ENCODE results near the gene FAM200A.

Gene FAM200A

DNA sequence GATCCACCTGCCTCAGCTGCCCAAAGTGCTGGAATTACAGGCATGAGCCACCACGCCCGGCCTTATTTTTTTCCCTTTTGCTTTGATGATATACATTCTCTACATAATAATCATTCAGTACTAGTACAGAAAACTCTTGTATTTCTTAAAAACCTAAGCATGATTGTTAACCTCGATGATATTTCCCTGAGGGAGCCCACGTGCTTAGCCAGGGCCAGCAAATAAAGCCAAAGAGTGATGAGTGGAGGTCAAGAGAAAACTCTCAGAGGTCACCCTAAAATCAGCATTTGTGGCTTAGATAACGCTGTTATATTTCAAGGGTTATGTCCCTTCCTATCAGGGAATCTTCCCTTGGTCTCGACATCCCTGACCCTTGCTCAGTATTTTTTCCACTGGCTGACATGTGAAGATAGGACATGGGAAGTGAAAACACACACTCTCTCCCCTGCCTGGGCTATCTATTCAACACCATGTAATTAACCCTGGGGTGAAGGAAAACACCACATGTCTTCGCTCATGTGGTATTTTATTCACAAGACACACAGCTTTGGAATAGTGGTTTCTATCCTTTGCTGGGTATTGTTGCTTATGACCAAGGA lies 12.6 kb downstream of the FAM200A start:
- Histone ChIP-seq H3K27me3 (ENCODE audit: insufficient read depth, low read length, poor library complexity) (no peaks in the 10 kb centered on the region), H3K4me2 (ENCODE audit: insufficient read depth, low read length) (no peak overlapping the region), H3K9ac (ENCODE audit: low read depth, low read length) (no peak overlapping the region), H3K4me3 (ENCODE audit: low read depth in 1 of 2, low read length in 2 of 2) (no peak overlapping the region), H4K20me1 (ENCODE audit: insufficient read depth, low read length) (no peaks in the 10 kb centered on the region), H3K79me2 (ENCODE audit: insufficient read depth, low read length) (no peaks in the 10 kb centered on the region), H3K9me3 (ENCODE audit: insufficient read depth, low read length, severe bottlenecking) (peaks cover 6% of the 10 kb centered on the region), H3K4me1 (ENCODE audit: insufficient read depth, low read length) (no peaks in the 10 kb centered on the region), H2AFZ (ENCODE audit: low read depth, low read length) (no peak overlapping the region), H3K36me3 (ENCODE audit: insufficient read depth, low read length) (no peaks in the 10 kb centered on the region), H3K27ac (ENCODE audit: low read length) (no peak overlapping the region)
- DNase-seq (no peak), ATAC-seq (ENCODE audit: insufficient read depth, low read depth) (no peak)
- TF ChIP-seq, protein P1, sequence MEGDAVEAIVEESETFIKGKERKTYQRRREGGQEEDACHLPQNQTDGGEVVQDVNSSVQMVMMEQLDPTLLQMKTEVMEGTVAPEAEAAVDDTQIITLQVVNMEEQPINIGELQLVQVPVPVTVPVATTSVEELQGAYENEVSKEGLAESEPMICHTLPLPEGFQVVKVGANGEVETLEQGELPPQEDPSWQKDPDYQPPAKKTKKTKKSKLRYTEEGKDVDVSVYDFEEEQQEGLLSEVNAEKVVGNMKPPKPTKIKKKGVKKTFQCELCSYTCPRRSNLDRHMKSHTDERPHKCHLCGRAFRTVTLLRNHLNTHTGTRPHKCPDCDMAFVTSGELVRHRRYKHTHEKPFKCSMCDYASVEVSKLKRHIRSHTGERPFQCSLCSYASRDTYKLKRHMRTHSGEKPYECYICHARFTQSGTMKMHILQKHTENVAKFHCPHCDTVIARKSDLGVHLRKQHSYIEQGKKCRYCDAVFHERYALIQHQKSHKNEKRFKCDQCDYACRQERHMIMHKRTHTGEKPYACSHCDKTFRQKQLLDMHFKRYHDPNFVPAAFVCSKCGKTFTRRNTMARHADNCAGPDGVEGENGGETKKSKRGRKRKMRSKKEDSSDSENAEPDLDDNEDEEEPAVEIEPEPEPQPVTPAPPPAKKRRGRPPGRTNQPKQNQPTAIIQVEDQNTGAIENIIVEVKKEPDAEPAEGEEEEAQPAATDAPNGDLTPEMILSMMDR (IDR thresholded peaks at IDR 0.05; ENCODE audit: borderline replicate concordance, extremely low read depth, low read length, poor library complexity, severe bottlenecking): no peak
- no peak for TF ChIP-seq EZH2 (IDR thresholded peaks at IDR 0.05; ENCODE audit: borderline replicate concordance, low read depth, low read length, severe bottlenecking)

DNA sequence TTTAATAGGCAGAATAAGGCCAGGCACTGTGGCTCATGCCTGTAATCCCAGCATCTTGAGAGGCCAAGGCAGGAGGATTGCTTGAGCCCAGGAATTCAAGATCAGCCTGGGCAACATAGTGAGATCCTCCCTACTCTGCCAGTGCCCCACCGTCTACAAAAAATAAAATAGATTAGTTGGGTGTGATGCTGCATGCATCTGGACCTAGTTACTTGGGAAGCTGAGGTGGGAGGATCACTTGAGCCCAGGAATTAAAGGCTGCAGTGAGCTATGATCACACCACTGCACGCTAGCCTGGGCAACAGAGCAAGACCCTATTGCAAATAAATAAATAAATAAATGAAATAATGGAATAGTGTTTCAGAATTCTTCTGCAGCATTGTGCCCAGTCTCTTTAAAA lies 16.2 kb downstream of the FAM200A start:
- no peak for ATAC-seq (ENCODE audit: insufficient read depth, low read depth)
- Histone ChIP-seq H3K79me2 (ENCODE audit: insufficient read depth, low read length) (no peaks in the 10 kb centered on the region), H3K4me1 (ENCODE audit: insufficient read depth, low read length) (no peaks in the 10 kb centered on the region), H3K9me3 (ENCODE audit: insufficient read depth, low read length, severe bottlenecking) (peaks cover 18% of the 10 kb centered on the region), H3K9ac (ENCODE audit: low read depth, low read length) (no peak overlapping the region), H4K20me1 (ENCODE audit: insufficient read depth, low read length) (no peaks in the 10 kb centered on the region), H3K4me2 (ENCODE audit: insufficient read depth, low read length) (no peak overlapping the region), H3K27ac (ENCODE audit: low read length) (no peak overlapping the region), H2AFZ (ENCODE audit: low read depth, low read length) (no peak overlapping the region), H3K36me3 (ENCODE audit: insufficient read depth, low read length) (peaks cover 31% of the 10 kb centered on the region), H3K27me3 (ENCODE audit: insufficient read depth, low read length, poor library complexity) (no peaks in the 10 kb centered on the region), H3K4me3 (ENCODE audit: low read depth in 1 of 2, low read length in 2 of 2) (no peak overlapping the region)
- DNase-seq: no peak
- TF ChIP-seq, protein P1 (IDR thresholded peaks at IDR 0.05; ENCODE audit: borderline replicate concordance, extremely low read depth, low read length, poor library complexity, severe bottlenecking): no peak
- no peak for TF ChIP-seq EZH2 (IDR thresholded peaks at IDR 0.05; ENCODE audit: borderline replicate concordance, low read depth, low read length, severe bottlenecking)

DNA sequence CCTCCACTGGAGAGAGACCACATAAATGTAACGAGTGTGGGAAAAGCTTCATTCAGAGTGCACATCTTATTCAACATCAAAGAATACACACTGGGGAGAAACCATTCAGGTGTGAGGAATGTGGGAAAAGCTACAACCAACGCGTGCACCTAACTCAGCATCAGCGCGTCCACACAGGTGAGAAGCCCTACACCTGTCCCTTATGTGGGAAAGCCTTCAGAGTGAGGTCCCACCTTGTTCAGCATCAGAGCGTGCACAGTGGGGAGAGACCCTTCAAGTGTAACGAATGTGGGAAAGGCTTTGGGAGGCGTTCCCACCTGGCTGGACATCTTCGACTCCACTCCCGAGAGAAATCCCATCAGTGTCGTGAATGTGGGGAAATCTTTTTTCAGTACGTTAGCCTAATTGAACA lies 20.6 kb downstream of the FAM200A start:
- no peak for DNase-seq
- no peak overlapping the region for H3K4me3 ChIP-seq (ENCODE audit: low read depth in 1 of 2, low read length in 2 of 2)

More for the DNA sequence above, 20.6 kb downstream of the FAM200A start:
- no peaks in the 10 kb centered on the region for H4K20me1 ChIP-seq (ENCODE audit: insufficient read depth, low read length)
- no peaks in the 10 kb centered on the region for H3K27me3 ChIP-seq (ENCODE audit: insufficient read depth, low read length, poor library complexity)
- no peaks in the 10 kb centered on the region for H3K4me1 ChIP-seq (ENCODE audit: insufficient read depth, low read length)
- TF ChIP-seq, protein P1 (IDR thresholded peaks at IDR 0.05; ENCODE audit: borderline replicate concordance, extremely low read depth, low read length, poor library complexity, severe bottlenecking): no peak
- no peak for TF ChIP-seq EZH2 (IDR thresholded peaks at IDR 0.05; ENCODE audit: borderline replicate concordance, low read depth, low read length, severe bottlenecking)
- no peak overlapping the region for H3K27ac ChIP-seq (ENCODE audit: low read length)
- H3K9ac ChIP-seq (ENCODE audit: low read depth, low read length): no peak overlapping the region
- peaks cover 70% of the 10 kb centered on the region for H3K36me3 ChIP-seq (ENCODE audit: insufficient read depth, low read length)
- H3K4me2 ChIP-seq (ENCODE audit: insufficient read depth, low read length): no peak overlapping the region
- 0 out of 2 replicates have a peak, but pooled peaks cover 2% of the 10 kb centered on the region for H3K79me2 ChIP-seq (ENCODE audit: insufficient read depth, low read length)
- H3K9me3 ChIP-seq (ENCODE audit: insufficient read depth, low read length, severe bottlenecking): peaks cover 24% of the 10 kb centered on the region
- ATAC-seq (ENCODE audit: insufficient read depth, low read depth): no peak
- no peak overlapping the region for H2AFZ ChIP-seq (ENCODE audit: low read depth, low read length)
